MCF 10A (cell line): ENCODE data around the gene PDCD1LG2. TPM values are rescaled to one million over a fixed set of nuclear protein-coding genes. Genes with fewer than 3 reads are reported as not detected.

Source experiments
- BruUV-seq: library from RNA; stranded (reverse); fragments of 400-500 nt; replicated peaks from 2 replicates; lab custom pipeline; 2021; lab: Mats Ljungman, UMichigan
- CTCF ChIA-PET: fragments of 300-600 bp; sonication (Branson Sonifier 250); formaldehyde crosslinking; extraction: SDS; loops from one replicate; lab custom pipeline; 2021; ENCODE audit warnings: antibody characterized with exemption, inconsistent platforms; lab: Yijun Ruan, JAX
- POLR2A ChIA-PET: fragments of 300-600, 350-650 bp; sonication (Branson Sonifier 250); formaldehyde crosslinking; extraction: SDS; loops from one replicate; lab custom pipeline; 2020; ENCODE audit warnings: antibody characterized with exemption, inconsistent platforms; lab: Yijun Ruan, JAX
- DNase-seq: peaks from one replicate; pipeline ENCODE4 v3.0.0-alpha.2; 2018; ENCODE audit not compliant: unreplicated experiment
- H3K27ac Mint-ChIP-seq: one replicate; pipeline ENCODE4 v1.8.0; 2022; ENCODE audit warnings: mild to moderate bottlenecking, low read depth, mixed read lengths; ENCODE audit not compliant: unreplicated experiment
- H3K27me3 Mint-ChIP-seq: one replicate; pipeline ENCODE4 v1.8.0; 2022; ENCODE audit warnings: mixed read lengths; ENCODE audit not compliant: insufficient read depth, unreplicated experiment
- H3K36me3 Mint-ChIP-seq: one replicate; pipeline ENCODE4 v1.8.0; 2022; ENCODE audit warnings: mild to moderate bottlenecking, moderate library complexity, mixed read lengths; ENCODE audit not compliant: insufficient read depth, unreplicated experiment
- H3K4me1 Mint-ChIP-seq: one replicate; pipeline ENCODE4 v1.8.0; 2022; ENCODE audit warnings: mixed read lengths; ENCODE audit not compliant: insufficient read depth, unreplicated experiment
- H3K4me3 Mint-ChIP-seq: one replicate; pipeline ENCODE4 v1.8.0; 2022; ENCODE audit warnings: mild to moderate bottlenecking, moderate library complexity, mixed read lengths; ENCODE audit not compliant: unreplicated experiment
- H3K9me3 Mint-ChIP-seq: one replicate; pipeline ENCODE4 v1.8.0; 2022; ENCODE audit warnings: mixed read lengths; ENCODE audit not compliant: unreplicated experiment
- CTCF ChIP-seq: fragments of 200-600 bp; IDR thresholded peaks from one replicate; pipeline ENCODE4 v1.8.0; 2022; ENCODE audit warnings: antibody characterized with exemption, mild to moderate bottlenecking; ENCODE audit not compliant: unreplicated experiment
- intact Hi-C: fragments of 100-400 bp; cut with micrococcal nuclease; formaldehyde crosslinking; loops from 2 replicates; pipeline ENCODE4 v1.14.1; 2022
- total RNA-seq: library from RNA; stranded (reverse); gene quantifications from 2 replicates; pipeline ENCODE4 v1.2.3, GENCODE V29; 2022

Gene PDCD1LG2
- total RNA-seq, 1 experiment from 2014 or later, result 1.8 TPM

- no peak for DNase-seq
- H3K4me1 Mint-ChIP-seq, result no peaks in the 10 kb centered on the region
- BruUV-seq, result no TSS peak
- ChIA-PET POLR2A (no interaction called here), CTCF (interaction anchor here (0.7 kb wide), 1 partner anchor 34 kb away, joined by 3 read pairs; no protein-coding TSS in a partner anchor)
- H3K9me3 Mint-ChIP-seq, result no peaks in the 10 kb centered on the region
- no peak for TF ChIP-seq CTCF
- no peak overlapping the region for H3K4me3 Mint-ChIP-seq
- H3K27me3 Mint-ChIP-seq, result no peaks in the 10 kb centered on the region
- intact Hi-C loops, result no loop called here
- H3K27ac Mint-ChIP-seq, result no peak overlapping the region
- no peaks in the 10 kb centered on the region for H3K36me3 Mint-ChIP-seq
Measured at GRCh38 chr9:5543875-5544702, 33.8 kb downstream of the PDCD1LG2 start.

GRCh38 chr9:5549658-5550650, 39.6 kb downstream of the PDCD1LG2 start:
- Mint-ChIP-seq H3K9me3 (no peaks in the 10 kb centered on the region), H3K27me3 (no peaks in the 10 kb centered on the region), H3K27ac (no peak overlapping the region), H3K4me3 (no peak overlapping the region), H3K36me3 (no peaks in the 10 kb centered on the region), H3K4me1 (peaks cover 16% of the 10 kb centered on the region)
- intact Hi-C loops, result loop anchor here (5.0 kb wide), 1 partner anchor 38 kb away; the partner anchor contains the start of gene PDCD1LG2
- no peak for TF ChIP-seq CTCF
- CTCF ChIA-PET, result interaction anchor here (0.7 to 1.3 kb wide), 7 partner anchors 46 to 107 kb away, joined by 3 to 7 read pairs (median 3); partner anchors contain the start of gene CD274
- DNase-seq, result peak; percentile 58
- no TSS peak for BruUV-seq
- POLR2A ChIA-PET, result interaction anchor here (0.6 to 2.1 kb wide), 16 partner anchors 9 to 100 kb away, joined by 3 to 6 read pairs (median 4); partner anchors contain the start of gene PDCD1LG2

DNA sequence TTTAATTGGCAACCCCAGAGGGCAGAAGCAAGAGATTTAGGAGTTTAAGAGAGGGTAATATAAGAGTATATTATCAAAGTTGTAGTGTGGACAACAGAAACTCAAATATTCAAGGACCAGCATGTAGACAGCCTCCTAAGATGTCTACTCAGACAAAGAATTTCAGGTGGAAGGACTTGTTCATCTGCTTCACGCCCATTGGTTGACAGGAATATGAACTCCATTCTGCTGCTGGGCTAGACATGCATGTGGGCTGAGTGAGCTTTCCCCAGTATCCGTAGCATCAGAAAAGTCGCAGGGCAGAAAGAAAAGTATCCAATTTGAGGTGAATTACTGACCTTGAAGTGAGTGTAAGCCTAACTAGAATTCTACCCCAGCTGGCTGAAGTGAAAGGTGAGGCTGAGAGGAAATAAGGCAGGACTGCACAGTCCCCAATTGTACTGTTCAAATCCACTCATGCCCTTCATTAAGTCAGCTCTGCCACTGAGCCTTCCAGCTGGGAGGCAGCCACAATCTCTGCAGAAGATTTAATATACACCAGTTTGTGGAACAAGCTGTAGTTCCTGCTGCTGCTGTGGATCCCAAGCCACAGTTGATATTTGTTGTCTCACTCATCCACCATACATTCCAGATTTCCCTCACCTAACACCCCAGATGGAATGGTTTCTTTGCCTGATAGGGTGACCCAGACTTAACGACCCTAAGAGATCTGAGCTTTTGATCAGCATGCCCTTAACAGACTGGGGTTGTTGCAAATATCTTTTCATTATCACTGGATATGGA, 41.2 kb downstream of the PDCD1LG2 start:
- no peak for TF ChIP-seq CTCF
- POLR2A ChIA-PET, result interaction anchor here (1.5 to 2.1 kb wide), 3 partner anchors 8 to 102 kb away, joined by 3 to 6 read pairs (median 6); no protein-coding TSS in a partner anchor
- Mint-ChIP-seq H3K9me3 (no peaks in the 10 kb centered on the region), H3K4me3 (no peak overlapping the region), H3K36me3 (no peaks in the 10 kb centered on the region), H3K27me3 (no peaks in the 10 kb centered on the region), H3K4me1 (peaks cover 16% of the 10 kb centered on the region), H3K27ac (no peak overlapping the region)
- no TSS peak for BruUV-seq
- intact Hi-C loops, result loop anchor here (5.0 kb wide), 1 partner anchor 39 kb away; the partner anchor contains the start of gene PDCD1LG2
- CTCF ChIA-PET, result interaction anchor here (0.6 to 1.1 kb wide), 2 partner anchors 9 to 300 kb away, joined by 3 read pairs; no protein-coding TSS in a partner anchor
- DNase-seq, result no peak
